ENCODE results near the gene VMAC. TPM values are rescaled to one million over a fixed set of nuclear protein-coding genes. Genes with fewer than 3 reads are reported as not detected.

The VMAC gene
- total RNA-seq, 1 donor from 2014 or later: 2.5 TPM

DNA sequence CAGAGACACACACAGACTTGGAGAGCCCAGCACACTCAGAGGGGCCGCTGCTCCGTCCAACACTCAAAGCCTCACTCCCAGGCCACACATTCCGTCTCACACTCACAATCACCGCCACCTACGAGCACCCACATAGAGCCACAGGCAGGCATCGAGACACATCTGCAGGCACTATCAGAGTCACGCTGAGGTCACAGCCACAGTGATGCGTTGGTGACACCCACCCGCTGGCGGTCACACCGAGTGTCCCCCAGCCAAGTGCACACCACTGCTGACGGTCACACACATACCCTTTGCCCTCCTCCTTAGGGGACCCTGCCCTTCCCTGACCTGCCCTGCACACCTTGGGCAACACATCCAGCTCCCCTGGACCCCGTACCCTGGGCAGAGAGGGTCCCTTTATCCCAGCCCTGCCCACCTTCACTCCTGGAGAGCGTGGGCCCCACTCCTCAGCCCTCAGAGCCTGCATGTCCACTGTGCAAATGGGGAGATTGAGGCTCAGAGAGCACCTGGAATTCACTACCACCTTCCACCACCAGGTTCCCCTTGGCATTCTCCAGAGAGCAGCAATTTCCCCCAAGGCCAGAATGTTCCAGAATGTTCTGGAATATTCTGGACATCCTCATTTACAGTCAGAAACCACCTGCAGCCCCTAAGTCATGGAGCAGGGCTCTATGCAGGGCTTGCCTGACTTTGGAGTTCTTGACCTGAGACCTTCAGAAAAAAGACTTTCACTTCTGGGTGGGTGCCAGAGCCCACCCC is 39.8 kb upstream of the VMAC start:
- no peak for DNase-seq
- H3K27ac ChIP-seq (replicated peaks): no peak overlapping the region
- intact Hi-C loops (cut with micrococcal nuclease): no loop called here
- peaks cover 24% of the 10 kb centered on the region for H3K27me3 ChIP-seq (ENCODE audit: low read depth)
- no peak overlapping the region for H3K4me3 ChIP-seq
- H3K9me3 ChIP-seq (replicated peaks): no peaks in the 10 kb centered on the region
- H3K4me1 ChIP-seq: no peaks in the 10 kb centered on the region
- TF ChIP-seq CTCF (IDR thresholded peaks at IDR 0.05; ENCODE audit: borderline replicate concordance): no peak
- no peaks in the 10 kb centered on the region for H3K36me3 ChIP-seq

GRCh38 chr19:5865772-5866171 is 38.9 kb upstream of the VMAC start:
- intact Hi-C loops (cut with micrococcal nuclease): no loop called here
- TF ChIP-seq CTCF (IDR thresholded peaks at IDR 0.05; ENCODE audit: borderline replicate concordance): no peak
- H3K27ac ChIP-seq (replicated peaks): no peak overlapping the region
- no peak for DNase-seq
- no peaks in the 10 kb centered on the region for H3K36me3 ChIP-seq
- no peaks in the 10 kb centered on the region for H3K4me1 ChIP-seq
- peaks cover 24% of the 10 kb centered on the region for H3K27me3 ChIP-seq (ENCODE audit: low read depth)
- no peaks in the 10 kb centered on the region for H3K9me3 ChIP-seq (replicated peaks)
- H3K4me3 ChIP-seq: no peak overlapping the region

GRCh38 chr19:5867201-5868136 is 37.2 kb upstream of the VMAC start:
- no peaks in the 10 kb centered on the region for H3K36me3 ChIP-seq
- H3K27ac ChIP-seq (replicated peaks): no peak overlapping the region
- peaks cover 24% of the 10 kb centered on the region for H3K27me3 ChIP-seq (ENCODE audit: low read depth)
- no peaks in the 10 kb centered on the region for H3K9me3 ChIP-seq (replicated peaks)
- intact Hi-C loops (cut with micrococcal nuclease): no loop called here
- DNase-seq: no peak
- H3K4me1 ChIP-seq: no peaks in the 10 kb centered on the region
- no peak for TF ChIP-seq CTCF (IDR thresholded peaks at IDR 0.05; ENCODE audit: borderline replicate concordance)
- H3K4me3 ChIP-seq: no peak overlapping the region

DNA sequence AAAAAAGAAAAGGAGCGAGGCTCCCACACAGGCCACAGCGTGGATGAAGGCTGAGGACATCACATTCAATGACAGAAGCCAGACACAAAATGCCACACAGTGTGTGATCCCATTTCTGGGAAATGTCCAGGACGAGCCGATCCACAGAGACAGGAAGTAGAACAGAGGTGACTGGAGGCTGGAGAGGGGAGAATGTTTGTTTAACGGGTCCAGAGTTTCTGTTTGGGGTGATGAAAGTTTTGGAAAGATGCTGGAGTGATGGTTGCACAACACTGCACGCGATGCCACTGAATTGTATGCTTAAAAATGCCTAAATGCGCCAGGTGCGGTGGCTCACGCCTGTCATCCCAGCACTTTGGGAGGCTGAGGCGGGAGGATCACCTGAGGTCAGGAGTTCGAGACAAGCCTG is 33.7 kb upstream of the VMAC start:
- DNase-seq: no peak

More for the DNA sequence above, 33.7 kb upstream of the VMAC start:
- TF ChIP-seq CTCF (IDR thresholded peaks at IDR 0.05; ENCODE audit: borderline replicate concordance): no peak
- no peak overlapping the region for H3K4me3 ChIP-seq
- H3K9me3 ChIP-seq (replicated peaks): no peaks in the 10 kb centered on the region
- intact Hi-C loops (cut with micrococcal nuclease): no loop called here
- no peaks in the 10 kb centered on the region for H3K4me1 ChIP-seq
- H3K36me3 ChIP-seq: no peaks in the 10 kb centered on the region
- H3K27ac ChIP-seq (replicated peaks): no peak overlapping the region
- H3K27me3 ChIP-seq (ENCODE audit: low read depth): no peaks in the 10 kb centered on the region

All from left ventricle myocardium inferior (tissue), 1 donor.